LNCaP clone FGC (cell line): ENCODE measurements around the gene HPD.

Source experiments
- DNase-seq: peaks from one replicate; pipeline ENCODE4 v3.0.0-alpha.2; 2011; ENCODE audit warnings: low read depth
- H3K4me3 ChIP-seq: 2 replicates; pipeline ENCODE4 v1.5.1; 2011; ENCODE audit warnings: mild to moderate bottlenecking, low read depth, low read length, control low read depth
- TF ChIP-seq, protein P1 (sequence below): IDR thresholded peaks from 2 replicates; pipeline ENCODE4 v1.5.1; 2012; ENCODE audit warnings: mild to moderate bottlenecking; ENCODE audit not compliant: control insufficient read depth, insufficient read depth; ENCODE audit errors: extremely low read depth

The HPD gene

GRCh38 chr12:121845701-121846100 is 13.0 kb downstream of the HPD start:
- TF ChIP-seq, protein P1, sequence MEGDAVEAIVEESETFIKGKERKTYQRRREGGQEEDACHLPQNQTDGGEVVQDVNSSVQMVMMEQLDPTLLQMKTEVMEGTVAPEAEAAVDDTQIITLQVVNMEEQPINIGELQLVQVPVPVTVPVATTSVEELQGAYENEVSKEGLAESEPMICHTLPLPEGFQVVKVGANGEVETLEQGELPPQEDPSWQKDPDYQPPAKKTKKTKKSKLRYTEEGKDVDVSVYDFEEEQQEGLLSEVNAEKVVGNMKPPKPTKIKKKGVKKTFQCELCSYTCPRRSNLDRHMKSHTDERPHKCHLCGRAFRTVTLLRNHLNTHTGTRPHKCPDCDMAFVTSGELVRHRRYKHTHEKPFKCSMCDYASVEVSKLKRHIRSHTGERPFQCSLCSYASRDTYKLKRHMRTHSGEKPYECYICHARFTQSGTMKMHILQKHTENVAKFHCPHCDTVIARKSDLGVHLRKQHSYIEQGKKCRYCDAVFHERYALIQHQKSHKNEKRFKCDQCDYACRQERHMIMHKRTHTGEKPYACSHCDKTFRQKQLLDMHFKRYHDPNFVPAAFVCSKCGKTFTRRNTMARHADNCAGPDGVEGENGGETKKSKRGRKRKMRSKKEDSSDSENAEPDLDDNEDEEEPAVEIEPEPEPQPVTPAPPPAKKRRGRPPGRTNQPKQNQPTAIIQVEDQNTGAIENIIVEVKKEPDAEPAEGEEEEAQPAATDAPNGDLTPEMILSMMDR = no peak
- no peak overlapping the region for H3K4me3 ChIP-seq
- no peak for DNase-seq

- no peak for DNase-seq
- H3K4me3 ChIP-seq = no peak overlapping the region
- TF ChIP-seq, protein P1 = no peak
These were observed 15.2 kb downstream of the HPD start for GRCh38 chr12:121843236-121843982.

GRCh38 chr12:121839993-121840761 is 18.5 kb downstream of the HPD start:
- DNase-seq = no peak
- TF ChIP-seq, protein P1 = no peak
- peak overlapping the region; percentile 59 for H3K4me3 ChIP-seq

DNA sequence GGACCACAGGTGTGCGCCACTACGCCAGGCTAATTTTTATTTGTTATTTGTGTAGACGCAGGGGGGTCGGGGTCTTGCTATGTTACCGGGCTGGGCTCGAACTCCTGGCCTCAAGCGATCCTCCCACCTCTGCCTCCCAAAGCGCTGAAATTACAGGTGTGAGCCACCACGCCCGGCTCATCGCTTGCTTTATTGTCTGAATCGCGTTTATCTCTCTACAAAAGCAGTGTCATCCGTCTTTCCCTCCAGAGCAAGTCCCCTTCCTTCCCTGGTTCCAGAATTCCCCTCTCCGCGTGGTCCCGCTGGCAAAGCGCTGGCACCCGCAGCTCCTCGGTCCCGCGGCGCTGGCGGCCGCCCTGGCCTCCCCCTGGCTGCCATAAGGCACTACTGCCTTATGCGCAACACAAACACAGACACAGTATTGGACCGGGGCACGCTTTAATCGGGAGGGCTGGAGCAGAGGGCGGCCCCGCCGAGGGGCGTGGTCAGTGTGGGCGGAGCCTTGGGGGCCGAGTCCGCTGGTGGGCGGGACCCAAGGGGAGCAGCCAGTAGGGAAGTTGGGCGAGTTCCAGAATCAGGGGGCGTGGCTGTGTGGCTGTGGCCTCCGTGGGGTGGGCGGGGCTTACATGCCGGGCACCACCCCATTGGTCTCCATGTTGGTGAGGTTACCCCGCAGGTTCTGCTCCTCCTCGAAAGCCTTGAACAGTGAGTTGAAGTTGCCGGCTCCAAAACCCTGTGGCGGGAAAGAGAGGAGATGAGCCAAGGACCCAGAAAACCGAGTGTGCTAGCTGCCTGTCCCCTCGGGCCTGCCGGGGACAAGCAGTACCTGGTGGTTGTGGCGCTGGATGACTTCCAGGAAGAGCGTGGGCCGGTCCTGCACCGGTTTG is 19.3 kb downstream of the HPD start:
- TF ChIP-seq, protein P1 = peak; percentile 21; the same call in 1 of the 2 replicates
- H3K4me3 ChIP-seq = peak overlapping the region; percentile 59
- peak; percentile 87 for DNase-seq

DNA sequence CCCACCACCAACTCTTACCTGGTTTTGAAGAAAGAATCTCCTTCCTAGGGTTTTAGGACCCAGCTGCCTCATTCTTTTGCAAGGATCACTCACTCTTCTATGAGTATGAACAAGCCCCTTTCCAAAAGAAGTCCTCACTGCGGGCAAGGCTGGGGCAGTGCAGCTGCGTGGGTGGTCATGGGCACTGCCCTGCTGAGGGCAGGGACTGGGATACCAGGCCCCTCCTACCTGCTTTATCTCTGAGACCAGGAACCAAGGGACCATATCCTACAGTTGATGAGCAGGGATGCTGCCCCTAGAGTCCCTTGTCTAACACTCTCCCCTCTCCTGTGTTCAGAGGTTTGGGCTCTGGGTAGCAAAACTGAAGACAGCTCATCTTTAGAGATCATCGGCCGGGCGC is 20.5 kb downstream of the HPD start:
- no peak overlapping the region for H3K4me3 ChIP-seq
- TF ChIP-seq, protein P1 = no peak
- DNase-seq = no peak

- TF ChIP-seq, protein P1 = no peak
- DNase-seq = no peak
- no peak overlapping the region for H3K4me3 ChIP-seq
These were observed 21.0 kb downstream of the HPD start for GRCh38 chr12:121837680-121838079.
